Measurements from ENCODE around the gene SETD7.
A peak's percentile ranks its signal among the peaks of the same experiment; 100 is the strongest.

Gene SETD7

GRCh38 chr4:139526928-139527327, 29.1 kb downstream of the SETD7 start:
- Mint-ChIP-seq H3K27me3 (no peaks in the 10 kb centered on the region), H3K4me3 (no peak overlapping the region), H3K27ac (no peak overlapping the region), H3K4me1 (ENCODE audit: low read depth) (peaks cover 59% of the 10 kb centered on the region), H3K9me3 (no peaks in the 10 kb centered on the region), H3K36me3 (ENCODE audit: low read depth) (peaks cover 81% of the 10 kb centered on the region)
- intact Hi-C loops (cut with micrococcal nuclease) = loop anchor here (5.0 kb wide), 1 partner anchor 110 kb away; no protein-coding TSS in a partner anchor

- Mint-ChIP-seq H3K36me3 (ENCODE audit: low read depth) (peaks cover 85% of the 10 kb centered on the region), H3K9me3 (no peaks in the 10 kb centered on the region), H3K27ac (no peak overlapping the region), H3K4me3 (no peak overlapping the region), H3K4me1 (ENCODE audit: low read depth) (peaks cover 58% of the 10 kb centered on the region), H3K27me3 (no peaks in the 10 kb centered on the region)
- intact Hi-C loops (cut with micrococcal nuclease) = loop anchor here (5.0 kb wide), 1 partner anchor 108 kb away; no protein-coding TSS in a partner anchor
Observed at GRCh38 chr4:139525414-139525813, 30.6 kb downstream of the SETD7 start.

- Mint-ChIP-seq H3K4me1 (ENCODE audit: low read depth) (peaks cover 55% of the 10 kb centered on the region), H3K27ac (no peak overlapping the region), H3K9me3 (no peaks in the 10 kb centered on the region), H3K36me3 (ENCODE audit: low read depth) (peaks cover 92% of the 10 kb centered on the region), H3K4me3 (no peak overlapping the region), H3K27me3 (no peaks in the 10 kb centered on the region)
- intact Hi-C loops (cut with micrococcal nuclease) = no loop called here
Observed at GRCh38 chr4:139524062-139524631, 31.9 kb downstream of the SETD7 start.

GRCh38 chr4:139523076-139523475, 32.9 kb downstream of the SETD7 start:
- H3K4me3 Mint-ChIP-seq = no peak overlapping the region
- peaks cover 92% of the 10 kb centered on the region for H3K36me3 Mint-ChIP-seq (ENCODE audit: low read depth)
- no peaks in the 10 kb centered on the region for H3K9me3 Mint-ChIP-seq
- H3K4me1 Mint-ChIP-seq (ENCODE audit: low read depth) = peaks cover 50% of the 10 kb centered on the region
- H3K27me3 Mint-ChIP-seq = no peaks in the 10 kb centered on the region
- no peak overlapping the region for H3K27ac Mint-ChIP-seq
- intact Hi-C loops (cut with micrococcal nuclease) = no loop called here

- Mint-ChIP-seq H3K27ac (peak overlapping the region; percentile 25), H3K4me1 (ENCODE audit: low read depth) (peaks cover 50% of the 10 kb centered on the region), H3K36me3 (ENCODE audit: low read depth) (peaks cover 92% of the 10 kb centered on the region), H3K4me3 (no peak overlapping the region), H3K9me3 (no peaks in the 10 kb centered on the region), H3K27me3 (no peaks in the 10 kb centered on the region)
- intact Hi-C loops (cut with micrococcal nuclease) = no loop called here
Observed at GRCh38 chr4:139522457-139522856, 33.6 kb downstream of the SETD7 start.

- H3K27me3 Mint-ChIP-seq = no peaks in the 10 kb centered on the region
- H3K36me3 Mint-ChIP-seq (ENCODE audit: low read depth) = peaks cover 92% of the 10 kb centered on the region
- peak overlapping the region; percentile 25 for H3K27ac Mint-ChIP-seq
- H3K9me3 Mint-ChIP-seq = no peaks in the 10 kb centered on the region
- peaks cover 50% of the 10 kb centered on the region for H3K4me1 Mint-ChIP-seq (ENCODE audit: low read depth)
- no peak overlapping the region for H3K4me3 Mint-ChIP-seq
- intact Hi-C loops (cut with micrococcal nuclease) = no loop called here
Observed at GRCh38 chr4:139521754-139522401, 34.1 kb downstream of the SETD7 start.

- H3K9me3 Mint-ChIP-seq = no peaks in the 10 kb centered on the region
- no peak overlapping the region for H3K27ac Mint-ChIP-seq
- intact Hi-C loops (cut with micrococcal nuclease) = no loop called here
- H3K4me1 Mint-ChIP-seq (ENCODE audit: low read depth) = peaks cover 7% of the 10 kb centered on the region
- H3K36me3 Mint-ChIP-seq (ENCODE audit: low read depth) = peaks cover 89% of the 10 kb centered on the region
- no peaks in the 10 kb centered on the region for H3K27me3 Mint-ChIP-seq
- no peak overlapping the region for H3K4me3 Mint-ChIP-seq
Observed at GRCh38 chr4:139515531-139515958, 40.5 kb downstream of the SETD7 start.

GRCh38 chr4:139514382-139515059, 41.5 kb downstream of the SETD7 start:
- Mint-ChIP-seq H3K4me1 (ENCODE audit: low read depth) (peaks cover 5% of the 10 kb centered on the region), H3K9me3 (no peaks in the 10 kb centered on the region), H3K27me3 (no peaks in the 10 kb centered on the region), H3K27ac (no peak overlapping the region), H3K4me3 (no peak overlapping the region), H3K36me3 (ENCODE audit: low read depth) (peaks cover 93% of the 10 kb centered on the region)
- intact Hi-C loops (cut with micrococcal nuclease) = no loop called here

GRCh38 chr4:139511320-139511719, 44.7 kb downstream of the SETD7 start:
- H3K4me3 Mint-ChIP-seq = no peak overlapping the region
- no peaks in the 10 kb centered on the region for H3K9me3 Mint-ChIP-seq
- no peak overlapping the region for H3K27ac Mint-ChIP-seq
- intact Hi-C loops (cut with micrococcal nuclease) = no loop called here
- no peaks in the 10 kb centered on the region for H3K4me1 Mint-ChIP-seq (ENCODE audit: low read depth)
- H3K27me3 Mint-ChIP-seq = no peaks in the 10 kb centered on the region
- H3K36me3 Mint-ChIP-seq (ENCODE audit: low read depth) = peaks cover 86% of the 10 kb centered on the region

GRCh38 chr4:139509727-139510410, 46.1 kb downstream of the SETD7 start:
- Mint-ChIP-seq H3K27ac (no peak overlapping the region), H3K27me3 (no peaks in the 10 kb centered on the region), H3K9me3 (no peaks in the 10 kb centered on the region), H3K4me1 (ENCODE audit: low read depth) (no peaks in the 10 kb centered on the region), H3K36me3 (ENCODE audit: low read depth) (peaks cover 80% of the 10 kb centered on the region), H3K4me3 (no peak overlapping the region)
- intact Hi-C loops (cut with micrococcal nuclease) = no loop called here

GRCh38 chr4:139508581-139509237, 47.3 kb downstream of the SETD7 start:
- Mint-ChIP-seq H3K27ac (no peak overlapping the region), H3K4me1 (ENCODE audit: low read depth) (no peaks in the 10 kb centered on the region)

GRCh38 chr4:139506774-139507173, 49.2 kb downstream of the SETD7 start:
- Mint-ChIP-seq H3K27me3 (no peaks in the 10 kb centered on the region), H3K4me1 (ENCODE audit: low read depth) (peaks cover 13% of the 10 kb centered on the region), H3K4me3 (no peak overlapping the region), H3K27ac (no peak overlapping the region), H3K9me3 (no peaks in the 10 kb centered on the region), H3K36me3 (ENCODE audit: low read depth) (peaks cover 52% of the 10 kb centered on the region)
- intact Hi-C loops (cut with micrococcal nuclease) = no loop called here

More at GRCh38 chr4:139508581-139509237, 47.3 kb downstream of the SETD7 start:
- H3K36me3 Mint-ChIP-seq (ENCODE audit: low read depth) = peaks cover 70% of the 10 kb centered on the region
- no peaks in the 10 kb centered on the region for H3K9me3 Mint-ChIP-seq
- intact Hi-C loops (cut with micrococcal nuclease) = no loop called here
- no peaks in the 10 kb centered on the region for H3K27me3 Mint-ChIP-seq
- no peak overlapping the region for H3K4me3 Mint-ChIP-seq

- Mint-ChIP-seq H3K27me3 (no peaks in the 10 kb centered on the region), H3K4me1 (ENCODE audit: low read depth) (peaks cover 13% of the 10 kb centered on the region)
Observed at GRCh38 chr4:139503622-139504166, 52.3 kb downstream of the SETD7 start.

More at GRCh38 chr4:139503622-139504166, 52.3 kb downstream of the SETD7 start:
- Mint-ChIP-seq H3K4me3 (no peak overlapping the region), H3K27ac (no peak overlapping the region), H3K9me3 (no peaks in the 10 kb centered on the region), H3K36me3 (ENCODE audit: low read depth) (peaks cover 26% of the 10 kb centered on the region)
- intact Hi-C loops (cut with micrococcal nuclease) = no loop called here

Data from dendritic cell treated with granulocyte-macrophage colony-stimulating factor and Interleukin-4, amounts not matched to agents 40 ng/mL and 50 ng/mL, for 4 days (primary cell).